Lung (tissue), 12 donors: ENCODE data around the gene ALOX15. TPM values are rescaled to one million over a fixed set of nuclear protein-coding genes. Genes with fewer than 3 reads are reported as not detected.
A peak's percentile ranks its signal among the peaks of the same experiment; 100 is the strongest.

Experiments used
- ATAC-seq: fragments of 200-7000 bp; cut with Tn5 transposase; one replicate; pipeline ENCODE4 v1.9.1; 2020; ENCODE audit warnings: moderate number of reproducible peaks; ENCODE audit not compliant: insufficient read depth, low FRiP score
- DNase-seq, 3 donors: peaks; one replicate each; pipeline ENCODE4 v3.0.0-alpha.2; 2013 to 2017
- H3K27ac ChIP-seq, 2 donors: one replicate each; pipeline ENCODE4 v1.5.1; 2013; ENCODE audit warnings: mild to moderate bottlenecking in 2 of 2, moderate library complexity in 2 of 2, control low read depth in 1 of 2, inconsistent platforms in 1 of 2, low read depth in 1 of 2, low read length in 1 of 2
- H3K27me3 ChIP-seq, 3 donors: one replicate each; pipeline ENCODE4 v1.5.1; 2013; ENCODE audit warnings: low read length in 2 of 3; ENCODE audit not compliant: control insufficient read depth in 3 of 3, insufficient read depth in 3 of 3
- H3K36me3 ChIP-seq, 4 donors: one replicate each; pipeline ENCODE4 v1.5.1; 2013; ENCODE audit warnings: low read length in 4 of 4, mild to moderate bottlenecking in 1 of 4, moderate library complexity in 1 of 4; ENCODE audit not compliant: control insufficient read depth in 4 of 4, insufficient read depth in 4 of 4
- H3K4me1 ChIP-seq, 5 donors: one replicate each; pipeline ENCODE4 v1.5.1; 2013; ENCODE audit warnings: low read length in 5 of 5, mild to moderate bottlenecking in 2 of 5, moderate library complexity in 1 of 5; ENCODE audit not compliant: control insufficient read depth in 5 of 5, insufficient read depth in 5 of 5
- H3K4me3 ChIP-seq: one replicate; pipeline ENCODE4 v1.5.1; 2013; ENCODE audit warnings: mild to moderate bottlenecking, control low read depth, moderate library complexity
- H3K9ac ChIP-seq, 2 donors: one replicate each; pipeline ENCODE4 v1.5.1; 2013; ENCODE audit warnings: low read length in 2 of 2, control low read depth in 1 of 2; ENCODE audit not compliant: insufficient read depth in 1 of 2
- H3K9me3 ChIP-seq, 4 donors: one replicate each; pipeline ENCODE4 v1.5.1; 2013; ENCODE audit warnings: low read length in 3 of 4, mild to moderate bottlenecking in 1 of 4, moderate library complexity in 1 of 4; ENCODE audit not compliant: control insufficient read depth in 4 of 4, insufficient read depth in 3 of 4
- WGBS, 2 donors: extraction: QIAGEN DNeasy Blood & Tissue Kit; methylation state at CpG; one replicate each; pipeline ENCODE4 v1.1.7; 2013; 5-methylcytosine and 5-hydroxymethylcytosine counted together
- polyA plus RNA-seq, 2 donors: library from polyadenylated mRNA; stranded (reverse); fragments of 200-250 nt; gene quantifications; one replicate each; pipeline ENCODE4 v1.2.1, GENCODE V29; 2013
- total RNA-seq, 2 donors: library from RNA; depleted of rRNA in 1 of 2; stranded (reverse); fragments of >200 nt in 1 of 2; gene quantifications; one replicate each; pipeline ENCODE4 v1.2.1, GENCODE V29; 2014 to 2021
- TF ChIP-seq, protein P1 (sequence below): IDR thresholded peaks from 2 replicates; pipeline ENCODE4 v1.5.1; 2012; ENCODE audit warnings: mild to moderate bottlenecking; ENCODE audit errors: control extremely low read depth, extremely low read depth
- donor health status: control.
- donor health status: control.
- donor health status: Bipolar disorder and iron deficiency.
- donor health status: healthy.
- donor health status: DM: yes; HTN: yes; CAD: no.

Gene ALOX15
- total and polyA plus RNA-seq, 4 donors, result 3.3 to 14.0 (median 5.6) TPM

DNA sequence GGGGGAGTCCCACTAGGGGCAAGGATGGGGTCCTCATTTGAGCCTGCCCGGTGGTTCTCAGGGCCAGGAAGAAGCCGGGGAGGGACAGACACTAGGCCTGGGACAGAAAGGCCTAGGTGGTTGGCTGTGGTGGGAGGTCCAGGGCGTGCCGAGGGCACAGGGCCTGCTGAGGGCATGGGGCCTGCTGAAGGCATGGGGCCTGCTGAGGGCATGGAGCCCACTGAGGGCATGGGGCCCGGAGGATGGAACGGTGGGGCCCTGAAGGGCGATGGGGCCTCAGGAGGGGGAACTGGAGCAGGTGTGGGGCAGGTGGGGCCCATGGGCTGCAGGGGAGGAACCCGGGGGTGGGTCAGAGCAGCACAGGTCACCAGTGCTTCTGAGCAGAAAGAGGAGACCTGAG, 31.3 kb upstream of the ALOX15 start:
- ATAC-seq (no peak), DNase-seq (no peak)
- H3K27me3 ChIP-seq, result no peaks in the 10 kb centered on the region
- H3K9ac ChIP-seq, result no peak overlapping the region
- H3K9me3 ChIP-seq, result no peaks in the 10 kb centered on the region
- H3K27ac ChIP-seq, result no peak overlapping the region
- no peak overlapping the region for H3K4me3 ChIP-seq
- H3K4me1 ChIP-seq, result peaks cover 0 to 19% (median 0%) of the 10 kb centered on the region in 5 donors
- TF ChIP-seq, protein P1, sequence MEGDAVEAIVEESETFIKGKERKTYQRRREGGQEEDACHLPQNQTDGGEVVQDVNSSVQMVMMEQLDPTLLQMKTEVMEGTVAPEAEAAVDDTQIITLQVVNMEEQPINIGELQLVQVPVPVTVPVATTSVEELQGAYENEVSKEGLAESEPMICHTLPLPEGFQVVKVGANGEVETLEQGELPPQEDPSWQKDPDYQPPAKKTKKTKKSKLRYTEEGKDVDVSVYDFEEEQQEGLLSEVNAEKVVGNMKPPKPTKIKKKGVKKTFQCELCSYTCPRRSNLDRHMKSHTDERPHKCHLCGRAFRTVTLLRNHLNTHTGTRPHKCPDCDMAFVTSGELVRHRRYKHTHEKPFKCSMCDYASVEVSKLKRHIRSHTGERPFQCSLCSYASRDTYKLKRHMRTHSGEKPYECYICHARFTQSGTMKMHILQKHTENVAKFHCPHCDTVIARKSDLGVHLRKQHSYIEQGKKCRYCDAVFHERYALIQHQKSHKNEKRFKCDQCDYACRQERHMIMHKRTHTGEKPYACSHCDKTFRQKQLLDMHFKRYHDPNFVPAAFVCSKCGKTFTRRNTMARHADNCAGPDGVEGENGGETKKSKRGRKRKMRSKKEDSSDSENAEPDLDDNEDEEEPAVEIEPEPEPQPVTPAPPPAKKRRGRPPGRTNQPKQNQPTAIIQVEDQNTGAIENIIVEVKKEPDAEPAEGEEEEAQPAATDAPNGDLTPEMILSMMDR, result no peak
- 91 to 95% methylated on average over 8 of the region's 8 CpGs for WGBS, 2 donors
- peaks cover 5 to 57% (median 35%) of the 10 kb centered on the region in 4 donors for H3K36me3 ChIP-seq

- TF ChIP-seq, protein P1, result no peak
- 91 to 95% methylated on average over 9 of the region's 9 CpGs for whole genome bisulfite sequencing, 2 donors
- Histone ChIP-seq H3K4me1 (peaks cover 0 to 13% (median 0%) of the 10 kb centered on the region in 5 donors), H3K9ac (no peak overlapping the region), H3K9me3 (no peaks in the 10 kb centered on the region), H3K36me3 (peaks cover 5 to 57% (median 35%) of the 10 kb centered on the region in 4 donors), H3K27ac (no peak overlapping the region), H3K4me3 (no peak overlapping the region), H3K27me3 (no peaks in the 10 kb centered on the region)
- no peak for ATAC-seq
- DNase-seq, result no peak
Observed at GRCh38 chr17:4672055-4672630, 30.7 kb upstream of the ALOX15 start.

DNA sequence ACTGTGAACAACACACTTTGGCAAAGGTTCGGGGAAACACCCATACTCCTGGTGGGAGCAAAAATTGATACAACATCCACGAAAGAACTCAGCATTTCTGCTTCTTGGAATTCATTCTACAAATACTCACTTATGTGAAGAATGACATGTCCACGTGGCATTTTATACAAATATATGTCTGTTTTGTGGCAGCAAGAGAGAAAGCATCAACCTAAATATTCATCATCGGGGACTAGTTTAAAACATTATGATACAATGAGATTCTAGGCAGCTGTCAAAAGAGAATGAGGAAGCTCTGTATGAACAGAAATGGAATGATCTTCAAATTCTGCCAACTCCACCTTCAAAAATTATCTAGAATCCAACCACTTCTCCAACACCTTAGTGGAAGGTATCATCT, 25.7 kb upstream of the ALOX15 start:
- no peak overlapping the region for H3K4me3 ChIP-seq
- H3K27ac ChIP-seq, result no peak overlapping the region
- H3K4me1 ChIP-seq, result peaks cover 0 to 17% (median 0%) of the 10 kb centered on the region in 5 donors
- peaks cover 5 to 15% (median 6%) of the 10 kb centered on the region in 4 donors for H3K36me3 ChIP-seq
- no peak overlapping the region for H3K9ac ChIP-seq
- 69 to 82% methylated on average over 4 of the region's 4 CpGs for WGBS, 2 donors
- ATAC-seq (no peak), DNase-seq (no peak)
- TF ChIP-seq, protein P1, result no peak
- H3K9me3 ChIP-seq, result peaks cover 0 to 2% (median 0%) of the 10 kb centered on the region in 4 donors
- peaks cover 0 to 2% (median 0%) of the 10 kb centered on the region in 3 donors for H3K27me3 ChIP-seq

GRCh38 chr17:4666296-4666695, 24.8 kb upstream of the ALOX15 start:
- peaks cover 0 to 2% (median 0%) of the 10 kb centered on the region in 4 donors for H3K9me3 ChIP-seq
- ATAC-seq (no peak), DNase-seq (peak in 1 of 3 donors; percentile 30)
- H3K4me3 ChIP-seq, result no peak overlapping the region
- H3K4me1 ChIP-seq, result peaks cover 0 to 17% (median 0%) of the 10 kb centered on the region in 5 donors
- no peak overlapping the region for H3K27ac ChIP-seq
- WGBS, 2 donors, result 68 to 80% methylated on average over 5 of the region's 5 CpGs
- peaks cover 0 to 3% (median 0%) of the 10 kb centered on the region in 3 donors for H3K27me3 ChIP-seq
- peaks cover 0 to 8% (median 5%) of the 10 kb centered on the region in 4 donors for H3K36me3 ChIP-seq
- TF ChIP-seq, protein P1, result no peak
- no peak overlapping the region for H3K9ac ChIP-seq
